Medulla oblongata (tissue), 1 donor: Measurements from ENCODE around the gene BBOF1.
A peak's percentile ranks its signal among the peaks of the same experiment; 100 is the strongest.

Source experiments
- DNase-seq: peaks from one replicate; pipeline ENCODE4 v3.0.0-alpha.2; 2015; ENCODE audit errors: extremely low spot score

The BBOF1 gene

GRCh38 chr14:74089251-74090020 lies 70.3 kb downstream of the BBOF1 start:
- no peak for DNase-seq

DNA sequence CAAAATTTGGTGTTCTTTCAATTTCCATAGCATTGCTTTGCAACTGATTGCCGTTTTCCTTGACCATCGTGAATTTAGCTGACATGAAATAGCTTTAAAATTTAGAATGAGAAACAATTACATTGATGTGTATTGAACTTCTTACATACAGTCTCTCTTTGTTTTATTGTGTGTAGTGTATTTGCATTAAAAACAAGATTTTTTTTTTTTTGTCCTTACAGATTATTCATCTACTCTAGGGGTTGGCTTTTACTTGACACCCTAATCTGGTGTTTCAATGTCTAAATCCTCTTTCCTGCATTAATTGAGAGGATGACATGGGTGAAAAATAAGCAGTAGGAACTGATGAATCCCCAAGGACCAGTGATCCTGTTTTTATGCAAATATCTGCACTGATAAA lies 86.2 kb downstream of the BBOF1 start:
- no peak for DNase-seq

- DNase-seq, result no peak
These were observed 90.2 kb downstream of the BBOF1 start for GRCh38 chr14:74109369-74109768.

GRCh38 chr14:74111395-74112216 lies 92.5 kb downstream of the BBOF1 start:
- DNase-seq, result peak; percentile 65
